ENCODE results near the gene EEFSEC. TPM values are rescaled to one million over a fixed set of nuclear protein-coding genes. Genes with fewer than 3 reads are reported as not detected.

EEFSEC gene
- total RNA-seq, 1 donor from 2014 or later: 7.1 TPM

GRCh38 chr3:128318275-128318941 lies 165.1 kb downstream of the EEFSEC start:
- no peak for DNase-seq (ENCODE audit: low spot score)

GRCh38 chr3:128319107-128319506 lies 165.8 kb downstream of the EEFSEC start:
- Mint-ChIP-seq H3K4me1 (ENCODE audit: unreplicated experiment) (peaks cover 4% of the 10 kb centered on the region), H3K27me3 (ENCODE audit: unreplicated experiment) (peaks cover 3% of the 10 kb centered on the region), H3K4me3 (ENCODE audit: unreplicated experiment) (no peak overlapping the region), H3K36me3 (ENCODE audit: low read depth, unreplicated experiment) (no peaks in the 10 kb centered on the region), H3K9me3 (ENCODE audit: unreplicated experiment) (no peaks in the 10 kb centered on the region), H3K27ac (ENCODE audit: unreplicated experiment) (no peak overlapping the region)
- no peak for TF ChIP-seq CTCF (IDR thresholded peaks at IDR 0.05; ENCODE audit: unreplicated experiment)
- DNase-seq (ENCODE audit: low spot score): no peak

More at GRCh38 chr3:128318275-128318941, 165.1 kb downstream of the EEFSEC start:
- peaks cover 3% of the 10 kb centered on the region for H3K27me3 Mint-ChIP-seq (ENCODE audit: unreplicated experiment)
- H3K9me3 Mint-ChIP-seq (ENCODE audit: unreplicated experiment): no peaks in the 10 kb centered on the region
- no peaks in the 10 kb centered on the region for H3K36me3 Mint-ChIP-seq (ENCODE audit: low read depth, unreplicated experiment)
- H3K4me3 Mint-ChIP-seq (ENCODE audit: unreplicated experiment): no peak overlapping the region
- TF ChIP-seq CTCF (IDR thresholded peaks at IDR 0.05; ENCODE audit: unreplicated experiment): no peak
- no peak overlapping the region for H3K27ac Mint-ChIP-seq (ENCODE audit: unreplicated experiment)
- H3K4me1 Mint-ChIP-seq (ENCODE audit: unreplicated experiment): peaks cover 4% of the 10 kb centered on the region

GRCh38 chr3:128319741-128320141 lies 166.5 kb downstream of the EEFSEC start:
- DNase-seq (ENCODE audit: low spot score): no peak

GRCh38 chr3:128320551-128321340 lies 167.5 kb downstream of the EEFSEC start:
- H3K27me3 Mint-ChIP-seq (ENCODE audit: unreplicated experiment): peaks cover 3% of the 10 kb centered on the region
- DNase-seq (ENCODE audit: low spot score): no peak
- no peaks in the 10 kb centered on the region for H3K9me3 Mint-ChIP-seq (ENCODE audit: unreplicated experiment)
- peaks cover 4% of the 10 kb centered on the region for H3K4me1 Mint-ChIP-seq (ENCODE audit: unreplicated experiment)
- TF ChIP-seq CTCF (IDR thresholded peaks at IDR 0.05; ENCODE audit: unreplicated experiment): no peak
- H3K36me3 Mint-ChIP-seq (ENCODE audit: low read depth, unreplicated experiment): no peaks in the 10 kb centered on the region
- H3K27ac Mint-ChIP-seq (ENCODE audit: unreplicated experiment): no peak overlapping the region
- H3K4me3 Mint-ChIP-seq (ENCODE audit: unreplicated experiment): no peak overlapping the region

More at GRCh38 chr3:128319741-128320141, 166.5 kb downstream of the EEFSEC start:
- no peak overlapping the region for H3K27ac Mint-ChIP-seq (ENCODE audit: unreplicated experiment)
- H3K4me1 Mint-ChIP-seq (ENCODE audit: unreplicated experiment): peaks cover 4% of the 10 kb centered on the region
- H3K36me3 Mint-ChIP-seq (ENCODE audit: low read depth, unreplicated experiment): no peaks in the 10 kb centered on the region
- H3K27me3 Mint-ChIP-seq (ENCODE audit: unreplicated experiment): peaks cover 3% of the 10 kb centered on the region
- no peak overlapping the region for H3K4me3 Mint-ChIP-seq (ENCODE audit: unreplicated experiment)
- no peak for TF ChIP-seq CTCF (IDR thresholded peaks at IDR 0.05; ENCODE audit: unreplicated experiment)
- no peaks in the 10 kb centered on the region for H3K9me3 Mint-ChIP-seq (ENCODE audit: unreplicated experiment)

- Mint-ChIP-seq H3K9me3 (ENCODE audit: unreplicated experiment) (no peaks in the 10 kb centered on the region), H3K36me3 (ENCODE audit: low read depth, unreplicated experiment) (no peaks in the 10 kb centered on the region), H3K27me3 (ENCODE audit: unreplicated experiment) (peaks cover 2% of the 10 kb centered on the region), H3K27ac (ENCODE audit: unreplicated experiment) (no peak overlapping the region), H3K4me1 (ENCODE audit: unreplicated experiment) (peaks cover 4% of the 10 kb centered on the region), H3K4me3 (ENCODE audit: unreplicated experiment) (no peak overlapping the region)
- no peak for TF ChIP-seq CTCF (IDR thresholded peaks at IDR 0.05; ENCODE audit: unreplicated experiment)
- no peak for DNase-seq (ENCODE audit: low spot score)
Observed at GRCh38 chr3:128321418-128321817, 168.1 kb downstream of the EEFSEC start.
